ENCODE data around the gene ALDOB.

DNA sequence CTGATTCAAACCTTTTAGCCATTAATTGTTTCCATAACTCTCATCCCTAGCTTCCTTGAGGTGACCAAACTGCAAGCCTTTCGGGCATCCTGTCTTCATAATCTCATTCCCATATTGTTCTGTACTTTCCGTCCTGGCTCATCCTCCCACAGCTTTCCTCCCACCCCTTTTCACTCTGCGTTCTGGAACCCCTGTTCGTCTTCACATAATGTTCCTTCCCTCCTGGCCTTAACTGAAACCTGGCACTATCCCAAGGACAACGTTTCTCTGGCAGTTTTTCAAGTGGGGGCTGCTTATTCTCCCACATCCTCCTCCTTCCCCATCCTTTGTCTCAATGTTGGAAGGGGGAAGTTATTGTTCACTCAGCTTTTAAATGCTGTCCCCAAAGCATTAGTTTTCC, 35.5 kb downstream of the ALDOB start:
- TF ChIP-seq, protein P1, sequence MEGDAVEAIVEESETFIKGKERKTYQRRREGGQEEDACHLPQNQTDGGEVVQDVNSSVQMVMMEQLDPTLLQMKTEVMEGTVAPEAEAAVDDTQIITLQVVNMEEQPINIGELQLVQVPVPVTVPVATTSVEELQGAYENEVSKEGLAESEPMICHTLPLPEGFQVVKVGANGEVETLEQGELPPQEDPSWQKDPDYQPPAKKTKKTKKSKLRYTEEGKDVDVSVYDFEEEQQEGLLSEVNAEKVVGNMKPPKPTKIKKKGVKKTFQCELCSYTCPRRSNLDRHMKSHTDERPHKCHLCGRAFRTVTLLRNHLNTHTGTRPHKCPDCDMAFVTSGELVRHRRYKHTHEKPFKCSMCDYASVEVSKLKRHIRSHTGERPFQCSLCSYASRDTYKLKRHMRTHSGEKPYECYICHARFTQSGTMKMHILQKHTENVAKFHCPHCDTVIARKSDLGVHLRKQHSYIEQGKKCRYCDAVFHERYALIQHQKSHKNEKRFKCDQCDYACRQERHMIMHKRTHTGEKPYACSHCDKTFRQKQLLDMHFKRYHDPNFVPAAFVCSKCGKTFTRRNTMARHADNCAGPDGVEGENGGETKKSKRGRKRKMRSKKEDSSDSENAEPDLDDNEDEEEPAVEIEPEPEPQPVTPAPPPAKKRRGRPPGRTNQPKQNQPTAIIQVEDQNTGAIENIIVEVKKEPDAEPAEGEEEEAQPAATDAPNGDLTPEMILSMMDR (IDR thresholded peaks at IDR 0.05; ENCODE audit: low read depth, low read length, missing input control) = no peak
- TF ChIP-seq, protein P2, sequence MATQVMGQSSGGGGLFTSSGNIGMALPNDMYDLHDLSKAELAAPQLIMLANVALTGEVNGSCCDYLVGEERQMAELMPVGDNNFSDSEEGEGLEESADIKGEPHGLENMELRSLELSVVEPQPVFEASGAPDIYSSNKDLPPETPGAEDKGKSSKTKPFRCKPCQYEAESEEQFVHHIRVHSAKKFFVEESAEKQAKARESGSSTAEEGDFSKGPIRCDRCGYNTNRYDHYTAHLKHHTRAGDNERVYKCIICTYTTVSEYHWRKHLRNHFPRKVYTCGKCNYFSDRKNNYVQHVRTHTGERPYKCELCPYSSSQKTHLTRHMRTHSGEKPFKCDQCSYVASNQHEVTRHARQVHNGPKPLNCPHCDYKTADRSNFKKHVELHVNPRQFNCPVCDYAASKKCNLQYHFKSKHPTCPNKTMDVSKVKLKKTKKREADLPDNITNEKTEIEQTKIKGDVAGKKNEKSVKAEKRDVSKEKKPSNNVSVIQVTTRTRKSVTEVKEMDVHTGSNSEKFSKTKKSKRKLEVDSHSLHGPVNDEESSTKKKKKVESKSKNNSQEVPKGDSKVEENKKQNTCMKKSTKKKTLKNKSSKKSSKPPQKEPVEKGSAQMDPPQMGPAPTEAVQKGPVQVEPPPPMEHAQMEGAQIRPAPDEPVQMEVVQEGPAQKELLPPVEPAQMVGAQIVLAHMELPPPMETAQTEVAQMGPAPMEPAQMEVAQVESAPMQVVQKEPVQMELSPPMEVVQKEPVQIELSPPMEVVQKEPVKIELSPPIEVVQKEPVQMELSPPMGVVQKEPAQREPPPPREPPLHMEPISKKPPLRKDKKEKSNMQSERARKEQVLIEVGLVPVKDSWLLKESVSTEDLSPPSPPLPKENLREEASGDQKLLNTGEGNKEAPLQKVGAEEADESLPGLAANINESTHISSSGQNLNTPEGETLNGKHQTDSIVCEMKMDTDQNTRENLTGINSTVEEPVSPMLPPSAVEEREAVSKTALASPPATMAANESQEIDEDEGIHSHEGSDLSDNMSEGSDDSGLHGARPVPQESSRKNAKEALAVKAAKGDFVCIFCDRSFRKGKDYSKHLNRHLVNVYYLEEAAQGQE (IDR thresholded peaks at IDR 0.05) = no peak
- TF ChIP-seq SP1 (IDR thresholded peaks at IDR 0.05) = no peak
- TF ChIP-seq, protein P3, sequence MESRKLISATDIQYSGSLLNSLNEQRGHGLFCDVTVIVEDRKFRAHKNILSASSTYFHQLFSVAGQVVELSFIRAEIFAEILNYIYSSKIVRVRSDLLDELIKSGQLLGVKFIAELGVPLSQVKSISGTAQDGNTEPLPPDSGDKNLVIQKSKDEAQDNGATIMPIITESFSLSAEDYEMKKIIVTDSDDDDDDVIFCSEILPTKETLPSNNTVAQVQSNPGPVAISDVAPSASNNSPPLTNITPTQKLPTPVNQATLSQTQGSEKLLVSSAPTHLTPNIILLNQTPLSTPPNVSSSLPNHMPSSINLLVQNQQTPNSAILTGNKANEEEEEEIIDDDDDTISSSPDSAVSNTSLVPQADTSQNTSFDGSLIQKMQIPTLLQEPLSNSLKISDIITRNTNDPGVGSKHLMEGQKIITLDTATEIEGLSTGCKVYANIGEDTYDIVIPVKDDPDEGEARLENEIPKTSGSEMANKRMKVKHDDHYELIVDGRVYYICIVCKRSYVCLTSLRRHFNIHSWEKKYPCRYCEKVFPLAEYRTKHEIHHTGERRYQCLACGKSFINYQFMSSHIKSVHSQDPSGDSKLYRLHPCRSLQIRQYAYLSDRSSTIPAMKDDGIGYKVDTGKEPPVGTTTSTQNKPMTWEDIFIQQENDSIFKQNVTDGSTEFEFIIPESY (IDR thresholded peaks at IDR 0.05) = no peak
- TF ChIP-seq, protein P4, sequence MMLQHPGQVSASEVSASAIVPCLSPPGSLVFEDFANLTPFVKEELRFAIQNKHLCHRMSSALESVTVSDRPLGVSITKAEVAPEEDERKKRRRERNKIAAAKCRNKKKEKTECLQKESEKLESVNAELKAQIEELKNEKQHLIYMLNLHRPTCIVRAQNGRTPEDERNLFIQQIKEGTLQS (IDR thresholded peaks at IDR 0.05) = no peak
- no peak for TF ChIP-seq RAD21 (IDR thresholded peaks at IDR 0.05)
- no peak for TF ChIP-seq TAF1 (conservative IDR thresholded peaks at IDR 0.05)
- TF ChIP-seq, protein P5, sequence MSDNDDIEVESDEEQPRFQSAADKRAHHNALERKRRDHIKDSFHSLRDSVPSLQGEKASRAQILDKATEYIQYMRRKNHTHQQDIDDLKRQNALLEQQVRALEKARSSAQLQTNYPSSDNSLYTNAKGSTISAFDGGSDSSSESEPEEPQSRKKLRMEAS (IDR thresholded peaks at IDR 0.05) = no peak
- no peak for TF ChIP-seq HNF4A (conservative IDR thresholded peaks at IDR 0.05)
- no peak for TF ChIP-seq JUND (IDR thresholded peaks at IDR 0.05)
- TF ChIP-seq EGR1 (IDR thresholded peaks at IDR 0.05; ENCODE audit: low read depth in 2 of 2) = no peak
- TF ChIP-seq GABPA (IDR thresholded peaks at IDR 0.05 in 1 of 2, conservative IDR thresholded peaks at IDR 0.05 in 1 of 2) = no peak
- TF ChIP-seq RXRA (IDR thresholded peaks at IDR 0.05) = no peak
